BJ (cell line): ENCODE results near the gene SDCCAG8. TPM values are rescaled to one million over a fixed set of nuclear protein-coding genes. Genes with fewer than 3 reads are reported as not detected.
A peak's percentile ranks its signal among the peaks of the same experiment; 100 is the strongest.

Experiments
- CTCF ChIA-PET: fragments of 350-600 bp; formaldehyde crosslinking; extraction: SDS; loops from one replicate; lab custom pipeline; 2021; ENCODE audit warnings: antibody characterized with exemption, inconsistent platforms; lab: Yijun Ruan, JAX
- POLR2A ChIA-PET: fragments of 300-600 bp; sonication (Branson Sonifier 250); formaldehyde crosslinking; extraction: SDS; loops from one replicate; lab custom pipeline; 2021; ENCODE audit warnings: antibody characterized with exemption; lab: Charles Lee
- DNase-seq: peaks from one replicate; pipeline ENCODE4 v3.0.0-alpha.2; 2011; ENCODE audit warnings: low read depth
- H3K27me3 ChIP-seq: 2 replicates; pipeline ENCODE4 v1.6.0; 2011; ENCODE audit warnings: low read length; ENCODE audit not compliant: control insufficient read depth, insufficient read depth
- H3K36me3 ChIP-seq: 2 replicates; pipeline ENCODE4 v1.5.1; 2011; ENCODE audit warnings: low read length; ENCODE audit not compliant: control insufficient read depth, insufficient read depth
- H3K4me3 ChIP-seq: 2 replicates; pipeline ENCODE4 v1.5.1; 2011; ENCODE audit warnings: low read depth, mild to moderate bottlenecking, control low read depth, low read length
- CTCF ChIP-seq: IDR thresholded peaks from 2 replicates; pipeline ENCODE4 v1.5.1; 2011; ENCODE audit warnings: low read depth, mild to moderate bottlenecking, control low read depth, inconsistent platforms, low read length, moderate library complexity; ENCODE audit not compliant: insufficient read depth
- polyA plus RNA-seq: library from polyadenylated mRNA; depleted of rRNA; stranded (reverse); fragments of >200 nt; gene quantifications from 2 replicates; pipeline ENCODE4 v1.2.3, GENCODE V29; 2011

Gene SDCCAG8
- polyA plus RNA-seq, 1 experiment: 17.0 TPM

GRCh38 chr1:243406424-243406823 is 150.6 kb downstream of the SDCCAG8 start:
- ChIA-PET CTCF (no interaction called here), POLR2A (no interaction called here)
- no peak for TF ChIP-seq CTCF
- Histone ChIP-seq H3K27me3 (no peaks in the 10 kb centered on the region), H3K4me3 (no peak overlapping the region), H3K36me3 (no peaks in the 10 kb centered on the region)
- no peak for DNase-seq

- peak; percentile 45 for DNase-seq
- POLR2A ChIA-PET: no interaction called here
- TF ChIP-seq CTCF: no peak
- Histone ChIP-seq H3K27me3 (no peaks in the 10 kb centered on the region), H3K4me3 (no peak overlapping the region), H3K36me3 (no peaks in the 10 kb centered on the region)
- CTCF ChIA-PET: no interaction called here
Measured at GRCh38 chr1:243407284-243408018, 151.6 kb downstream of the SDCCAG8 start.

GRCh38 chr1:243408479-243408878 is 152.6 kb downstream of the SDCCAG8 start:
- no peak for TF ChIP-seq CTCF
- ChIA-PET CTCF (interaction anchor here (0.6 kb wide), 1 partner anchor 13 kb away, joined by 3 read pairs; no protein-coding TSS in a partner anchor), POLR2A (no interaction called here)
- Histone ChIP-seq H3K36me3 (no peaks in the 10 kb centered on the region), H3K4me3 (no peak overlapping the region), H3K27me3 (no peaks in the 10 kb centered on the region)
- DNase-seq: no peak

GRCh38 chr1:243409284-243409683 is 153.4 kb downstream of the SDCCAG8 start:
- Histone ChIP-seq H3K27me3 (no peaks in the 10 kb centered on the region), H3K4me3 (no peak overlapping the region), H3K36me3 (no peaks in the 10 kb centered on the region)
- no peak for DNase-seq
- ChIA-PET POLR2A (no interaction called here), CTCF (interaction anchor here (1.3 kb wide), 1 partner anchor 12 kb away, joined by 3 read pairs; no protein-coding TSS in a partner anchor)
- TF ChIP-seq CTCF: no peak

- DNase-seq: no peak
- no peak overlapping the region for H3K4me3 ChIP-seq
- ChIA-PET POLR2A (no interaction called here), CTCF (no interaction called here)
- no peak for TF ChIP-seq CTCF
- no peaks in the 10 kb centered on the region for H3K36me3 ChIP-seq
- H3K27me3 ChIP-seq: no peaks in the 10 kb centered on the region
Measured at GRCh38 chr1:243411472-243411871, 155.6 kb downstream of the SDCCAG8 start.
